Nephron progenitor cell (in vitro differentiated cells): ENCODE data around the gene TMEM117.

Source experiments
- DNase-seq: peaks from one replicate; pipeline ENCODE4 v3.0.0; 2021
- H3K27ac Mint-ChIP-seq: 2 replicates; pipeline ENCODE4 v1.8.0; 2021; ENCODE audit warnings: mild to moderate bottlenecking, moderate library complexity, mixed read lengths
- H3K27me3 Mint-ChIP-seq: 2 replicates; pipeline ENCODE4 v1.8.0; 2021; ENCODE audit warnings: mild to moderate bottlenecking, low read depth, mixed read lengths; ENCODE audit not compliant: poor library complexity
- H3K36me3 Mint-ChIP-seq: 2 replicates; pipeline ENCODE4 v1.8.0; 2021; ENCODE audit warnings: low read depth, mixed read lengths
- H3K4me1 Mint-ChIP-seq: 2 replicates; pipeline ENCODE4 v1.8.0; 2021; ENCODE audit warnings: mixed read lengths
- H3K4me3 Mint-ChIP-seq: 2 replicates; pipeline ENCODE4 v1.8.0; 2021; ENCODE audit warnings: mild to moderate bottlenecking, moderate library complexity, mixed read lengths
- H3K9me3 Mint-ChIP-seq: 2 replicates; pipeline ENCODE4 v1.8.0; 2021; ENCODE audit warnings: mild to moderate bottlenecking, moderate library complexity, mixed read lengths
- CTCF ChIP-seq: fragments of 200-600 bp; sonication (generic); IDR thresholded peaks from 2 replicates; pipeline ENCODE4 v1.5.0; 2021; ENCODE audit warnings: antibody characterized with exemption

The TMEM117 gene

GRCh38 chr12:43812926-43813325 lies 23.0 kb upstream of the TMEM117 start:
- Mint-ChIP-seq H3K27ac (no peak overlapping the region), H3K4me3 (no peak overlapping the region), H3K36me3 (no peaks in the 10 kb centered on the region), H3K4me1 (peaks cover 16% of the 10 kb centered on the region), H3K9me3 (no peaks in the 10 kb centered on the region), H3K27me3 (peaks cover 23% of the 10 kb centered on the region)
- TF ChIP-seq CTCF, result no peak
- DNase-seq, result no peak

GRCh38 chr12:43815416-43815815 lies 20.5 kb upstream of the TMEM117 start:
- Mint-ChIP-seq H3K27me3 (peaks cover 23% of the 10 kb centered on the region), H3K27ac (no peak overlapping the region), H3K9me3 (no peaks in the 10 kb centered on the region), H3K4me3 (no peak overlapping the region), H3K36me3 (no peaks in the 10 kb centered on the region), H3K4me1 (peaks cover 16% of the 10 kb centered on the region)
- DNase-seq, result no peak
- TF ChIP-seq CTCF, result no peak

- Mint-ChIP-seq H3K9me3 (no peaks in the 10 kb centered on the region), H3K4me3 (no peak overlapping the region), H3K27me3 (peaks cover 18% of the 10 kb centered on the region), H3K36me3 (no peaks in the 10 kb centered on the region), H3K27ac (no peak overlapping the region), H3K4me1 (peaks cover 16% of the 10 kb centered on the region)
- no peak for TF ChIP-seq CTCF
- DNase-seq, result no peak
These were observed 19.7 kb upstream of the TMEM117 start for GRCh38 chr12:43816168-43816567.

GRCh38 chr12:43824207-43824775 lies 11.6 kb upstream of the TMEM117 start:
- peaks cover 5% of the 10 kb centered on the region for H3K27me3 Mint-ChIP-seq
- H3K4me3 Mint-ChIP-seq, result no peak overlapping the region
- H3K36me3 Mint-ChIP-seq, result no peaks in the 10 kb centered on the region
- no peak for TF ChIP-seq CTCF
- no peak overlapping the region for H3K27ac Mint-ChIP-seq
- H3K4me1 Mint-ChIP-seq, result peaks cover 2% of the 10 kb centered on the region
- no peak for DNase-seq
- no peaks in the 10 kb centered on the region for H3K9me3 Mint-ChIP-seq

- Mint-ChIP-seq H3K4me3 (no peak overlapping the region), H3K27me3 (peaks cover 5% of the 10 kb centered on the region), H3K36me3 (no peaks in the 10 kb centered on the region), H3K9me3 (no peaks in the 10 kb centered on the region), H3K4me1 (peaks cover 6% of the 10 kb centered on the region), H3K27ac (no peak overlapping the region)
- TF ChIP-seq CTCF, result no peak
- no peak for DNase-seq
These were observed 9.2 kb upstream of the TMEM117 start for GRCh38 chr12:43826681-43827080.

GRCh38 chr12:43827093-43827492 lies 8.8 kb upstream of the TMEM117 start:
- H3K4me3 Mint-ChIP-seq, result no peak overlapping the region
- no peak for DNase-seq
- TF ChIP-seq CTCF, result no peak
- H3K4me1 Mint-ChIP-seq, result peaks cover 6% of the 10 kb centered on the region
- H3K36me3 Mint-ChIP-seq, result no peaks in the 10 kb centered on the region
- H3K9me3 Mint-ChIP-seq, result no peaks in the 10 kb centered on the region
- H3K27ac Mint-ChIP-seq, result no peak overlapping the region
- H3K27me3 Mint-ChIP-seq, result peaks cover 5% of the 10 kb centered on the region
